Endometrial microvascular endothelial cells (primary cell): ENCODE data around the gene IPO5. TPM values are rescaled to one million over a fixed set of nuclear protein-coding genes. Genes with fewer than 3 reads are reported as not detected.
"Not testable (repeated sequence)": the region's sequence is repeated elsewhere in the genome, so short reads cannot be mapped to it uniquely, and the experiment has no call there.

Source experiments
- in situ Hi-C: cut with HindIII; loops from 2 replicates; pipeline ENCODE4 v1.10.0; 2017; ENCODE audit warnings: low sequenced_read_pairs, low pct_unique_long_range_greater_than_20kb; ENCODE audit errors: inconsistent ontology term
- total RNA-seq: library from RNA; depleted of rRNA; stranded (reverse); fragments of >200 nt; gene quantifications from one replicate; pipeline ENCODE4 v1.2.3, GENCODE V29; 2015; ENCODE audit errors: inconsistent ontology term

Gene IPO5
- total RNA-seq, 1 donor from 2014 or later, result 173 TPM

- in situ Hi-C loops, result no loop called here
Measured at GRCh38 chr13:98044301-98044700, 90.8 kb downstream of the IPO5 start.

GRCh38 chr13:98047785-98048184 lies 94.3 kb downstream of the IPO5 start:
- in situ Hi-C loops, result not testable (repeated sequence)

- in situ Hi-C loops, result no loop called here
Measured at GRCh38 chr13:98048265-98048664, 94.8 kb downstream of the IPO5 start.

- in situ Hi-C loops, result no loop called here
Measured at GRCh38 chr13:98050041-98050466, 96.6 kb downstream of the IPO5 start.

GRCh38 chr13:98052412-98052811 lies 98.9 kb downstream of the IPO5 start:
- in situ Hi-C loops, result no loop called here

- in situ Hi-C loops, result no loop called here
Measured at GRCh38 chr13:98054301-98054700, 100.8 kb downstream of the IPO5 start.

- in situ Hi-C loops, result no loop called here
Measured at GRCh38 chr13:98055623-98056022, 102.1 kb downstream of the IPO5 start.

GRCh38 chr13:98056839-98057410 lies 103.5 kb downstream of the IPO5 start:
- in situ Hi-C loops, result no loop called here

- in situ Hi-C loops, result no loop called here
Measured at GRCh38 chr13:98059276-98059675, 105.8 kb downstream of the IPO5 start.

GRCh38 chr13:98060282-98060681 lies 106.8 kb downstream of the IPO5 start:
- in situ Hi-C loops, result no loop called here

- in situ Hi-C loops, result no loop called here
Measured at GRCh38 chr13:98065468-98065867, 112.0 kb downstream of the IPO5 start.

GRCh38 chr13:98066636-98067035 lies 113.2 kb downstream of the IPO5 start:
- in situ Hi-C loops, result no loop called here

GRCh38 chr13:98068521-98068920 lies 115.0 kb downstream of the IPO5 start:
- in situ Hi-C loops, result no loop called here

GRCh38 chr13:98069985-98070384 lies 116.5 kb downstream of the IPO5 start:
- in situ Hi-C loops, result no loop called here

- in situ Hi-C loops, result no loop called here
Measured at GRCh38 chr13:98071316-98071715, 117.8 kb downstream of the IPO5 start.

- in situ Hi-C loops, result no loop called here
Measured at GRCh38 chr13:98072476-98072875, 119.0 kb downstream of the IPO5 start.

Other genes starting within 250 kb of the IPO5 start
- 67.3 TPM for gene FARP1, start 189.4 kb downstream of the IPO5 start, total RNA-seq
- not detected for gene RNF113B, start 223.6 kb downstream of the IPO5 start, total RNA-seq